ENCODE data around the gene FOXL3. TPM values are rescaled to one million over a fixed set of nuclear protein-coding genes. Genes with fewer than 3 reads are reported as not detected.
A peak's percentile ranks its signal among the peaks of the same experiment; 100 is the strongest.

Gene FOXL3
- total RNA-seq, 1 donor from 2014 or later = not detected

- Mint-ChIP-seq H3K4me3 (ENCODE audit: unreplicated experiment) (no peak overlapping the region), H3K27ac (ENCODE audit: unreplicated experiment) (no peak overlapping the region), H3K4me1 (ENCODE audit: low read depth) (peaks cover 12% of the 10 kb centered on the region), H3K27me3 (ENCODE audit: low read depth) (peaks cover 5% of the 10 kb centered on the region), H3K36me3 (ENCODE audit: low read depth) (peaks cover 5% of the 10 kb centered on the region), H3K9me3 (ENCODE audit: low read depth) (peaks cover 6% of the 10 kb centered on the region)
- DNase-seq (ENCODE audit: low spot score) = peak; percentile 83
- TF ChIP-seq CTCF (IDR thresholded peaks at IDR 0.05) = no peak
Measured at GRCh38 chr7:270351-270983, 19.5 kb upstream of the FOXL3 start.

- TF ChIP-seq CTCF (IDR thresholded peaks at IDR 0.05) = no peak
- DNase-seq (ENCODE audit: low spot score) = peak; percentile 58
- Mint-ChIP-seq H3K4me3 (ENCODE audit: unreplicated experiment) (no peak overlapping the region), H3K27ac (ENCODE audit: unreplicated experiment) (no peak overlapping the region), H3K36me3 (ENCODE audit: low read depth) (peaks cover 5% of the 10 kb centered on the region), H3K4me1 (ENCODE audit: low read depth) (peaks cover 12% of the 10 kb centered on the region), H3K27me3 (ENCODE audit: low read depth) (peaks cover 5% of the 10 kb centered on the region), H3K9me3 (ENCODE audit: low read depth) (peaks cover 6% of the 10 kb centered on the region)
Measured at GRCh38 chr7:271266-272107, 18.5 kb upstream of the FOXL3 start.

GRCh38 chr7:272108-272615 lies 17.8 kb upstream of the FOXL3 start:
- Mint-ChIP-seq H3K27ac (ENCODE audit: unreplicated experiment) (no peak overlapping the region), H3K27me3 (ENCODE audit: low read depth) (peaks cover 5% of the 10 kb centered on the region)

GRCh38 chr7:272631-273030 lies 17.3 kb upstream of the FOXL3 start:
- Mint-ChIP-seq H3K4me3 (ENCODE audit: unreplicated experiment) (no peak overlapping the region), H3K36me3 (ENCODE audit: low read depth) (peaks cover 5% of the 10 kb centered on the region), H3K4me1 (ENCODE audit: low read depth) (peaks cover 12% of the 10 kb centered on the region), H3K9me3 (ENCODE audit: low read depth) (peaks cover 10% of the 10 kb centered on the region), H3K27me3 (ENCODE audit: low read depth) (peaks cover 5% of the 10 kb centered on the region), H3K27ac (ENCODE audit: unreplicated experiment) (no peak overlapping the region)
- DNase-seq (ENCODE audit: low spot score) = peak; percentile 79
- no peak for TF ChIP-seq CTCF (IDR thresholded peaks at IDR 0.05)

More at GRCh38 chr7:272108-272615, 17.8 kb upstream of the FOXL3 start:
- Mint-ChIP-seq H3K4me1 (ENCODE audit: low read depth) (peaks cover 12% of the 10 kb centered on the region), H3K9me3 (ENCODE audit: low read depth) (peaks cover 6% of the 10 kb centered on the region), H3K36me3 (ENCODE audit: low read depth) (peaks cover 5% of the 10 kb centered on the region), H3K4me3 (ENCODE audit: unreplicated experiment) (no peak overlapping the region)
- TF ChIP-seq CTCF (IDR thresholded peaks at IDR 0.05) = no peak
- DNase-seq (ENCODE audit: low spot score) = peak; percentile 65

GRCh38 chr7:273327-273726 lies 16.6 kb upstream of the FOXL3 start:
- no peak for DNase-seq (ENCODE audit: low spot score)
- Mint-ChIP-seq H3K9me3 (ENCODE audit: low read depth) (peaks cover 10% of the 10 kb centered on the region), H3K27ac (ENCODE audit: unreplicated experiment) (no peak overlapping the region), H3K4me3 (ENCODE audit: unreplicated experiment) (no peak overlapping the region), H3K4me1 (ENCODE audit: low read depth) (peaks cover 12% of the 10 kb centered on the region), H3K36me3 (ENCODE audit: low read depth) (peaks cover 5% of the 10 kb centered on the region), H3K27me3 (ENCODE audit: low read depth) (peaks cover 3% of the 10 kb centered on the region)
- TF ChIP-seq CTCF (IDR thresholded peaks at IDR 0.05) = no peak

Measured in chondrocyte (in vitro differentiated cells).